Activated naive CD4-positive, alpha-beta T cell treated with Interleukin-2 at 50 U/mL for 16 hours (primary cell): ENCODE results near the gene SNAPC5.
"Not testable (repeated sequence)": the region's sequence is repeated elsewhere in the genome, so short reads cannot be mapped to it uniquely, and the experiment has no call there.

ENCODE experiments used
- DNase-seq: peaks from one replicate; pipeline ENCODE4 v3.0.0-alpha.2; 2020

Gene SNAPC5

GRCh38 chr15:66489179-66489791, 8.3 kb downstream of the SNAPC5 start:
- no peak for DNase-seq

GRCh38 chr15:66488525-66488924, 9.0 kb downstream of the SNAPC5 start:
- DNase-seq, result no peak

- no peak for DNase-seq
These were observed 10.7 kb downstream of the SNAPC5 start for GRCh38 chr15:66486887-66487286.

GRCh38 chr15:66484539-66485112, 12.9 kb downstream of the SNAPC5 start:
- no peak for DNase-seq

- DNase-seq, result no peak
These were observed 14.4 kb downstream of the SNAPC5 start for GRCh38 chr15:66483131-66483566.

- DNase-seq, result no peak
These were observed 15.0 kb downstream of the SNAPC5 start for GRCh38 chr15:66482539-66482938.

- DNase-seq, result no peak
These were observed 16.3 kb downstream of the SNAPC5 start for GRCh38 chr15:66481107-66481856.

- no peak for DNase-seq
These were observed 17.3 kb downstream of the SNAPC5 start for GRCh38 chr15:66480267-66480666.

- no peak for DNase-seq
These were observed 20.6 kb downstream of the SNAPC5 start for GRCh38 chr15:66477011-66477410.

GRCh38 chr15:66476535-66476934, 21.0 kb downstream of the SNAPC5 start:
- DNase-seq, result no peak

GRCh38 chr15:66474963-66475362, 22.6 kb downstream of the SNAPC5 start:
- DNase-seq, result no peak

- no peak for DNase-seq
These were observed 23.4 kb downstream of the SNAPC5 start for GRCh38 chr15:66474135-66474534.

- peak; percentile 30 for DNase-seq
These were observed 25.2 kb downstream of the SNAPC5 start for GRCh38 chr15:66472176-66472999.

- not testable (repeated sequence) for DNase-seq
These were observed 26.7 kb downstream of the SNAPC5 start for GRCh38 chr15:66470825-66471224.

- not testable (repeated sequence) for DNase-seq
These were observed 30.2 kb downstream of the SNAPC5 start for GRCh38 chr15:66467162-66468040.

- DNase-seq, result not testable (repeated sequence)
These were observed 32.3 kb downstream of the SNAPC5 start for GRCh38 chr15:66465294-66465693.

GRCh38 chr15:66462627-66463026, 34.9 kb downstream of the SNAPC5 start:
- DNase-seq, result no peak

GRCh38 chr15:66461917-66462316, 35.6 kb downstream of the SNAPC5 start:
- DNase-seq, result no peak

- DNase-seq, result not testable (repeated sequence)
These were observed 36.3 kb downstream of the SNAPC5 start for GRCh38 chr15:66461294-66461693.

GRCh38 chr15:66459818-66460615, 37.5 kb downstream of the SNAPC5 start:
- DNase-seq, result no peak

- DNase-seq, result no peak
These were observed 41.4 kb downstream of the SNAPC5 start for GRCh38 chr15:66456211-66456610.
